ENCODE measurements around the gene SLC24A3. TPM values are rescaled to one million over a fixed set of nuclear protein-coding genes. Genes with fewer than 3 reads are reported as not detected.
A peak's percentile ranks its signal among the peaks of the same experiment; 100 is the strongest.

The SLC24A3 gene
- total RNA-seq, 1 donor from 2014 or later, result 0.21 TPM

GRCh38 chr20:19193349-19193748 is 19.1 kb upstream of the SLC24A3 start:
- H3K9me3 ChIP-seq (ENCODE audit: low read depth), result no peaks in the 10 kb centered on the region
- H3K27ac Mint-ChIP-seq, result no peak overlapping the region
- H3K27ac ChIP-seq, result no peak overlapping the region
- no peaks in the 10 kb centered on the region for H3K27me3 Mint-ChIP-seq (ENCODE audit: insufficient read depth, low read depth)
- no peak overlapping the region for H2AFZ ChIP-seq (replicated peaks)
- H3K4me1 Mint-ChIP-seq, result no peaks in the 10 kb centered on the region
- H3F3A ChIP-seq (ENCODE audit: low read depth), result no peaks in the 10 kb centered on the region
- H3K27me3 ChIP-seq, result no peaks in the 10 kb centered on the region
- no peaks in the 10 kb centered on the region for H3K36me3 Mint-ChIP-seq
- H3K36me3 ChIP-seq, result no peaks in the 10 kb centered on the region
- H3K79me2 ChIP-seq (ENCODE audit: low read depth), result no peaks in the 10 kb centered on the region
- H3K4me3 ChIP-seq, result no peak overlapping the region
- H3K4me3 Mint-ChIP-seq, result no peak overlapping the region
- no peak for DNase-seq (ENCODE audit: low spot score)
- H3K4me2 ChIP-seq, result no peak overlapping the region
- peaks cover 4% of the 10 kb centered on the region for H3K9me3 Mint-ChIP-seq
- no peak overlapping the region for H3K9ac ChIP-seq
- no peaks in the 10 kb centered on the region for H4K20me1 ChIP-seq (ENCODE audit: low read depth)
- H3K4me1 ChIP-seq, result no peaks in the 10 kb centered on the region
- no peak for TF ChIP-seq EZH2phosphoT487 (IDR thresholded peaks at IDR 0.05)
- no peak for TF ChIP-seq EZH2 (IDR thresholded peaks at IDR 0.05)
- no peak for TF ChIP-seq CTCF (IDR thresholded peaks at IDR 0.05)

GRCh38 chr20:19205981-19206396 is 6.5 kb upstream of the SLC24A3 start:
- Histone ChIP-seq H3K9ac (no peak overlapping the region), H3K9me3 (ENCODE audit: low read depth) (no peaks in the 10 kb centered on the region), H3K27me3 (peaks cover 16% of the 10 kb centered on the region), H3F3A (ENCODE audit: low read depth) (no peaks in the 10 kb centered on the region), H3K79me2 (ENCODE audit: low read depth) (no peaks in the 10 kb centered on the region), H3K4me2 (no peak overlapping the region), H3K36me3 (no peaks in the 10 kb centered on the region), H3K4me1 (no peaks in the 10 kb centered on the region), H3K4me3 (no peak overlapping the region), H4K20me1 (ENCODE audit: low read depth) (no peaks in the 10 kb centered on the region), H3K27ac (no peak overlapping the region), H2AFZ (replicated peaks) (no peak overlapping the region)
- H3K9me3 Mint-ChIP-seq, result no peaks in the 10 kb centered on the region
- H3K36me3 Mint-ChIP-seq, result no peaks in the 10 kb centered on the region
- H3K27ac Mint-ChIP-seq, result no peak overlapping the region
- peak; percentile 78 for DNase-seq (ENCODE audit: low spot score)
- peak; percentile 96 for TF ChIP-seq CTCF (IDR thresholded peaks at IDR 0.05)
- no peak for TF ChIP-seq EZH2 (IDR thresholded peaks at IDR 0.05)
- TF ChIP-seq EZH2phosphoT487 (IDR thresholded peaks at IDR 0.05), result no peak
- no peak overlapping the region for H3K4me3 Mint-ChIP-seq
- peaks cover 3% of the 10 kb centered on the region for H3K27me3 Mint-ChIP-seq (ENCODE audit: insufficient read depth, low read depth)
- H3K4me1 Mint-ChIP-seq, result no peaks in the 10 kb centered on the region

- no peak overlapping the region for H3K27ac ChIP-seq
- H3K27me3 ChIP-seq, result peaks cover 29% of the 10 kb centered on the region
- no peak overlapping the region for H3K4me3 ChIP-seq
- H3K36me3 ChIP-seq, result no peaks in the 10 kb centered on the region
- H3K9me3 Mint-ChIP-seq, result no peaks in the 10 kb centered on the region
- H3K9ac ChIP-seq, result no peak overlapping the region
- H3K27me3 Mint-ChIP-seq (ENCODE audit: insufficient read depth, low read depth), result peaks cover 10% of the 10 kb centered on the region
- no peak for TF ChIP-seq EZH2 (IDR thresholded peaks at IDR 0.05)
- no peak for TF ChIP-seq CTCF (IDR thresholded peaks at IDR 0.05)
- TF ChIP-seq EZH2phosphoT487 (IDR thresholded peaks at IDR 0.05), result no peak
- DNase-seq (ENCODE audit: low spot score), result no peak
- H3K4me2 ChIP-seq, result no peak overlapping the region
- H3K4me3 Mint-ChIP-seq, result no peak overlapping the region
- no peaks in the 10 kb centered on the region for H4K20me1 ChIP-seq (ENCODE audit: low read depth)
- H3K36me3 Mint-ChIP-seq, result no peaks in the 10 kb centered on the region
- H3K9me3 ChIP-seq (ENCODE audit: low read depth), result no peaks in the 10 kb centered on the region
- H3F3A ChIP-seq (ENCODE audit: low read depth), result no peaks in the 10 kb centered on the region
- no peaks in the 10 kb centered on the region for H3K4me1 Mint-ChIP-seq
- no peak overlapping the region for H3K27ac Mint-ChIP-seq
- H2AFZ ChIP-seq (replicated peaks), result no peak overlapping the region
- no peaks in the 10 kb centered on the region for H3K79me2 ChIP-seq (ENCODE audit: low read depth)
- H3K4me1 ChIP-seq, result no peaks in the 10 kb centered on the region
Measured at GRCh38 chr20:19207541-19207940, 4.9 kb upstream of the SLC24A3 start.
